ENCODE measurements around the gene TEC.
"Not testable (repeated sequence)": the region's sequence is repeated elsewhere in the genome, so short reads cannot be mapped to it uniquely, and the experiment has no call there.

TEC gene

DNA sequence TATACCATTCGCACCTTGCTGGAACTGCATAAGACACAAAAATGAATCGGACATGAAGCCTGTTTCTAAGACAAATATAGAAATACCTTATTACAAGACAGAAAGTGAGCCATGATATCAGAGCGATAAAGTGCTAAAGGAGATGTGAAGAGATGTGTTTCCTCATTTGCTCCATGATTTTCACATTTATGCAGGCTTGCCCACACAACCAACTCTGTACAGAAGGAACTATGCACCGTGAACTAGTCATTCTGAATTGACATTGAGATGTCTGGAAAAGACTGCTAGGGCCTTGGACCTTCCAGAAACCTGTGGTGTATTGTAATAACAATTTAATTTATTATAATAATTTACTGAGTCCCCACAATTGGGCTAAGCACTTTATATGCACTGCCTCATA, 97.0 kb downstream of the TEC start:
- no peaks in the 10 kb centered on the region for H3K9me3 ChIP-seq
- no peaks in the 10 kb centered on the region for H3K27me3 ChIP-seq (ENCODE audit: low read depth)
- no peak for DNase-seq (ENCODE audit: low spot score in 2 of 2)
- no peak overlapping the region for H3K4me3 ChIP-seq
- in situ Hi-C loops (cut with MboI; ENCODE audit: low sequenced_read_pairs): no loop called here
- no peaks in the 10 kb centered on the region for H3K4me1 ChIP-seq
- no peaks in the 10 kb centered on the region for H3K36me3 ChIP-seq (replicated peaks)

DNA sequence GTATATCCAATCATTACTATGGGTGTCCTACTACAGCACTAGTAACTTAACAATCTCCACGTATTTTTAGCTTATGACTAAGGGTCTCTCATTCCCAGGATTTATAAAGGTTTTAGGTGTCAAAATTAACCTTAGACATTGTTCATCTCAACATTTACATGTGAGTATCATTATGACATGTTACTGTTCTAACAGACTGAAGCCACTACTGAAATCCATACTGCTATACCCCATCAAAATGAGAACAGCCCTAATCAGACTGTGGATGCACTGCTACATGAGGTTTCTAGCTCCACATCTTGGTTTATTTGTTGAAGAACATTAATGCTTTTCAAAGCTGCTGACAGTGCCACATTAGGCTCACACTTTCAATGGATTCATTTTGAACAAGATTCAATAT, 100.0 kb downstream of the TEC start:
- no peaks in the 10 kb centered on the region for H3K27me3 ChIP-seq (ENCODE audit: low read depth)
- H3K4me3 ChIP-seq: no peak overlapping the region
- no peak for DNase-seq (ENCODE audit: low spot score in 2 of 2)
- no peaks in the 10 kb centered on the region for H3K4me1 ChIP-seq
- in situ Hi-C loops (cut with MboI; ENCODE audit: low sequenced_read_pairs): no loop called here
- H3K36me3 ChIP-seq (replicated peaks): no peaks in the 10 kb centered on the region
- H3K9me3 ChIP-seq: no peaks in the 10 kb centered on the region

DNA sequence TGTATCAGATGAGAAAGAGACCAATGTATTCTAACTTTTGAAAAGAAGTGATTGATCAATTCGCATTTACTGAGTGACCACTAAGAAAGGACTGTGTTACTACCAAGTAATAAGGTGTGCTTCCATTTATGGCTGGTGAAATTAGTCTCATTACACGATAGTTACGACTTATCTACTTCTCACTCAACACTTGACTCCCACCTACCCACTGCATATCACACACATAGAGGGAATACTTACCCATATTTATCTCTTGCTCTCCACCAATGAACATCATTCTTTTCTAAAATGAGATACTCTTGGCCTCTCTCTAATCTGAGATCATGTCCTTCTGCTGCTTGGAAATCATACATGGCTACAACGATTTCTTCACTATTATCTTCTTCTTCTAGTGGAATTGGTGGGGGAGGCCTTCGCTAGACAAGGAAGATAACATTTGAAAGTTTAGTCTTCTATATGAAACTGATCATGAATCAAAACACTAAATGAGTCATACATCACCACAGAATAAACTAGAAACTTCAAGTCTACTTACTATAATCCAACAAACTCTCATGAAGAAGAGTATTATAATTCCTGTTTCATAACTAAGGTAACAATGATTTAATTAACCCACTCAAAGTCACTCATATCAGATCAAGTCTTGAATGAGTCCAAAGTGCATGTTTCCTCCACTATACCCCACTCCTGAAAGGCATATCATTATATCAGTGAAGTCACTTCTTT, 101.9 kb downstream of the TEC start:
- DNase-seq (ENCODE audit: low spot score in 2 of 2): no peak
- in situ Hi-C loops (cut with MboI; ENCODE audit: low sequenced_read_pairs): no loop called here
- H3K36me3 ChIP-seq (replicated peaks): no peaks in the 10 kb centered on the region

DNA sequence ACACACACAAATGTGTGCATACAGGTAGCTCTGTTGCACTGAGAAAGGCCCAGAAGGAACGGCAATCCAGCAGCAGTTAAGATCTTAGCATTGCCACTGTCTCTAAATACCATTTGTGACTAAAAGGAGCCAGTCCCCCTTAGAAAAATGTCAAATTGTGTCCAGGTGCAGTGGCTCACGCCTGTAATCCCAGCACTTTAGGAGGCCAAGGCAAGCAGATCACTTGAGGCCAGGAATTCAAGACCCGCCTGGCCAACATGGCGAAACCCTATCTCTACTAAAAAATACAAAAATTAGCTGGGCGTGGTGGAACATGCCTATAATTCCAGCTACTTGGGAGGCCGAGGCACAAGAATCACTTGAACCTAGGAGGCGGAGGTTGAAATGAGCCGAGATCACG, 105.1 kb downstream of the TEC start:
- H3K36me3 ChIP-seq (replicated peaks); in situ Hi-C loops (cut with MboI; ENCODE audit: low sequenced_read_pairs); H3K4me3 ChIP-seq; H3K4me1 ChIP-seq; H3K9me3 ChIP-seq; DNase-seq (ENCODE audit: low spot score in 2 of 2); H3K27me3 ChIP-seq (ENCODE audit: low read depth): not testable (repeated sequence)

More for the DNA sequence above, 101.9 kb downstream of the TEC start:
- no peak overlapping the region for H3K4me3 ChIP-seq
- H3K9me3 ChIP-seq: no peaks in the 10 kb centered on the region
- H3K27me3 ChIP-seq (ENCODE audit: low read depth): no peaks in the 10 kb centered on the region
- no peaks in the 10 kb centered on the region for H3K4me1 ChIP-seq

DNA sequence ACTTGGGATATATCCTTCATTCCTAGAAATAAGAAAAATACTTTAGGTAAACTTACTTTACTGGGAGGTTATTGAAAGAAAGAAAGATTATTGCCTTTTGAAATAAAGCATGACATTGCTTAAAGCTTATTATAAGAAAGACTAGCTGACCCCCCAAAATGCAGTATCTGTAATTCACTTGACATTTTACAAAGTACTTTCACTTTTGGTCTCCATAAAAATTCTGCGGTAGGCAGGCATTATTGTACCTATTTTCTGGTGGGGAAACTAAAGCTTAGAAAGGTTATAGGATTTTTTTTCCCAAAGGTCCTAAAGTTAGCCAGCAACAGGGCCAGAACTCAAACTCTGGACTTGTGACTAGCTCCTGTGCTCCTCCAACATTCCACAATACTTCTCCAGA, 105.9 kb downstream of the TEC start:
- H3K4me1 ChIP-seq: peaks cover 7% of the 10 kb centered on the region
- no peaks in the 10 kb centered on the region for H3K9me3 ChIP-seq
- in situ Hi-C loops (cut with MboI; ENCODE audit: low sequenced_read_pairs): no loop called here
- DNase-seq (ENCODE audit: low spot score in 2 of 2): no peak
- H3K27me3 ChIP-seq (ENCODE audit: low read depth): no peaks in the 10 kb centered on the region
- H3K36me3 ChIP-seq (replicated peaks): no peaks in the 10 kb centered on the region
- no peak overlapping the region for H3K4me3 ChIP-seq

DNA sequence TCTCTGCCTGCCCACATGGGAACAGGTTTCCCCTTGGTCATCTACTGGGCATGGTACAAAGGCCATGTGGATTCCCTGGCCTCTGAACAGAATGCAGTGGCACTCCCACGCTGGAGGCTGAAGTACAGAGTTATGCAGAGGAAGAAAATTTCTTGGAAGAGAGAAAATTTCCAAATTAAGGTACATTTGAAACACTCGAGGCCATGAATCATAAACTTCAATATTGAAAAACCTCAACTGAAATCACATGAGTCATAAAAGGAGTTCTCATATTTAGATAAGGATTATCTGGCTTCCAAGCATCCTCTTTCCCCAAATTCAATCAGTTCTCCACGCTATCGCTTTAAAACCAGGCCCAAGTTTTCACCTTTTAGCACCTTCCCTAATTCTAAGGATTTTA, 107.5 kb downstream of the TEC start:
- Histone ChIP-seq H3K9me3 (no peaks in the 10 kb centered on the region), H3K27me3 (ENCODE audit: low read depth) (no peaks in the 10 kb centered on the region), H3K36me3 (replicated peaks) (no peaks in the 10 kb centered on the region), H3K4me1 (peaks cover 7% of the 10 kb centered on the region), H3K4me3 (no peak overlapping the region)
- in situ Hi-C loops (cut with MboI; ENCODE audit: low sequenced_read_pairs): no loop called here
- no peak for DNase-seq (ENCODE audit: low spot score in 2 of 2)

DNA sequence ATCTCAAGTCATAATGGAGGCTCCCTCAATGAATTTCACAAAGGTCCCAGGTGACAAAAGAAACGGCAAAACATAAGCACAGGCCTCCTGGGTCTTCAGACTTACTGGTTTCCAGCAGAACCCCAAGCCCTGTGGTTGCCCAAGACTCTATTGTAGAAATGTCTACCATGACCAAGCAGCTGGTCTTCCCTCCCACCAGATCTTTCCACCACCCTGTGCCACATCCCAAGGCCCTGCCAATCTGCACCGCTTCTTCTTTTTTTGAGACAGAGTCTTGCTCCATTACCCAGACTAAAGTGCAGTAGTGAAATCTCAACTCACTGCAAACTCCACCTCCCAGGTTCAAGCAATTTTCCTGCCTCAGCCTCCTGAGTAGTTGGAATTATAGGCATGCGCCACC, 112.4 kb downstream of the TEC start:
- H3K27me3 ChIP-seq (ENCODE audit: low read depth): no peaks in the 10 kb centered on the region
- in situ Hi-C loops (cut with MboI; ENCODE audit: low sequenced_read_pairs): no loop called here
- H3K4me3 ChIP-seq: no peak overlapping the region
- no peaks in the 10 kb centered on the region for H3K9me3 ChIP-seq
- DNase-seq (ENCODE audit: low spot score in 2 of 2): no peak
- peaks cover 7% of the 10 kb centered on the region for H3K4me1 ChIP-seq
- H3K36me3 ChIP-seq (replicated peaks): no peaks in the 10 kb centered on the region

DNA sequence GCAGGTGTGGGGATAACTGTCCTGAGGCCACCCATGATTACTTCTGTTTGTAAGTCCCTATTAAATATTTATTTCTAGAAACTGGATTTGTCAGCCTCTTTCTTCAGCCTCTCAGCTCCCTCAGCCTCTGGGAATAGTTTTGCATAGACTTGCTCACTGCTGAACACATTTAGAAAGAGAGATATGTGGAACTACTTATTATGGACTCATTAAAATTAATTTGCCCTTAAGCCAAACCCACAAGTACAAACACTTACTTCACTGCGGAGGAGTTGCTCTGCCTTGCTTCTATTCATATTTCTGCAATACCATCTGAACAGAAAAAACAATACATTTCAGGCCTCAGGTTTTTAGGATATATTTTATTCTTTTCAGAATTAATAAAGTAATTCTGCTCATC, 113.2 kb downstream of the TEC start:
- no peaks in the 10 kb centered on the region for H3K36me3 ChIP-seq (replicated peaks)
- no peaks in the 10 kb centered on the region for H3K9me3 ChIP-seq

DNA sequence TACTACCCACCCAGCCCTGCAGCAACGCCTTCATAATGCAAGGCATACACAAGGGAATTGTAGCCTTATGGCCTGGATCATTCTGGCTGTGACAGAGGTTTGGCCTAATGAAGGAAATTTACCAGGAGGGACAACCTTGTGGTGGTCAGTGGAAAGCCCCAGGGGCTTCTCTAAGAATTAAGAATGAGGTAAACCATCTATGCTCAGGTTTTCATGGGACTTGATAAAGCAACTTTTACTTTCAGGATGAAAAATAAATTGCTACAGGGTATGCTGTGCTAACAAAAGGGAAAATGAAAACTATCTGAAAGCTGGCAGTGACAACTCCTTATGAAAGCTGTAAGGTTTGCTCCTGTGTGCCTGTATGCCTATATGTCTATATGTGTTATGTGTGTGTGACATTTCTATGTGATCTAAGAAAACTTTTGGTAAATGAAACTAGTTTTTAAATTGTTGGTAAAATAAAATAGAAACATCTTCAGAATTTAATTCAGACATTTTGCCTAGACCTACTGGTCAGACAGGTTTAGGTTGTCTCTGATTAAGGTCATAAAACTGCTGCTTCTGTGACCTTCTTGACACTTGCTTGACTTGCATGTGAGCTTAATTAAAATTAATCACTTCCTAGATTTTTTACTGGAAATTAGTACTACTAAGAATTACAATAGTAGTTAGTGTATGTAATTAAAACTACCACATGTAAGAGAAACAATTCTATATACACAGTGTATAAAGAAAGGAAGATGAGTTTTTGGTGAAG, 115.7 kb downstream of the TEC start:
- H3K36me3 ChIP-seq (replicated peaks): no peaks in the 10 kb centered on the region

More for the DNA sequence above, 113.2 kb downstream of the TEC start:
- DNase-seq (ENCODE audit: low spot score in 2 of 2): no peak
- no peak overlapping the region for H3K4me3 ChIP-seq
- H3K27me3 ChIP-seq (ENCODE audit: low read depth): no peaks in the 10 kb centered on the region
- in situ Hi-C loops (cut with MboI; ENCODE audit: low sequenced_read_pairs): no loop called here
- peaks cover 7% of the 10 kb centered on the region for H3K4me1 ChIP-seq

DNA sequence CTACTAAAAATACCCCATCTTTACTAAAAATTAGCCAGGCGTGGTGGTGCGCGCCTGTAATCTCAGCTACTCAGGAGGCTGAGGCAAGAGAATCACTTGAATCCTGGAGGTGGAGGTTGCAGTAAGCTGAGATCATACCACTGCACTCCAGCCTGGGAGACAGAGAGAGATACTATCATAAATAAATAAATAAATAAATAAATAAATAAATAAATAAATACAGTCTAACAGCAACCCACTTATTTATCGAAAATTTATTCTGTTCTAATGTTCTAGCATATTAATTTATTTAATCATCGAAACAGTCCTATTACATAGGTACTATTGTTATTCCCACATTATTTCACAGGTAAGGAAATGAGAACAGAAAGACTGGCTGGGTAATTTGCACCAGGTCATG, 117.4 kb downstream of the TEC start:
- no peaks in the 10 kb centered on the region for H3K36me3 ChIP-seq (replicated peaks)
- no peaks in the 10 kb centered on the region for H3K27me3 ChIP-seq (ENCODE audit: low read depth)
- H3K4me1 ChIP-seq: peaks cover 9% of the 10 kb centered on the region
- in situ Hi-C loops (cut with MboI; ENCODE audit: low sequenced_read_pairs): no loop called here
- no peak for DNase-seq (ENCODE audit: low spot score in 2 of 2)
- H3K9me3 ChIP-seq: no peaks in the 10 kb centered on the region
- no peak overlapping the region for H3K4me3 ChIP-seq

More for the DNA sequence above, 115.7 kb downstream of the TEC start:
- Histone ChIP-seq H3K27me3 (ENCODE audit: low read depth) (no peaks in the 10 kb centered on the region), H3K4me3 (no peak overlapping the region), H3K4me1 (peaks cover 9% of the 10 kb centered on the region), H3K9me3 (no peaks in the 10 kb centered on the region)
- in situ Hi-C loops (cut with MboI; ENCODE audit: low sequenced_read_pairs): no loop called here
- DNase-seq (ENCODE audit: low spot score in 2 of 2): no peak

DNA sequence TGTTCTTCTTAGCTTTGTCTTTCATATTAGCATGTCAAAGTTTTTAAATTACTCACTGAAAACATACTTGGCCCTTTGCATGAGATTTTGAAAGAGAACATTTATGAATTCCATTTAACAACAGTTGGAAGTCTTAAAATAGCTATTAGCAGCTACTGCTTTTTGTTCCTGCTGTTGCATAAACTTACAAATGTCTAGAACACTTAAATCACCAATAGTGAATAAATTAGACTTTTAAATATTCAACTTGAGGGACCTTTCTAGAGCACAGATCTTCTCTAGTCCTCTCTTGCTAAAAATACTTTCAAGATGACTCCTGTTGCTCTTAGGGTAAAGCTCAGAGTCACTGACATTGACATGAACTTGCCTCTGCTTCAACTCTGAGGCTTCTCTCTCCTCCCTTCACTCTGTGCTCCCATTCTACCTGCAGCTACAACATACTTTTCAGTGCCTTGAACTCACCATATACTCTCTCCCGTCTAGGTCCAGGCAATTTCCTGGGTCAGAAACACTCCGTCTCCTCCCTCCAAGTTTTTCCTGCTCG, 119.7 kb downstream of the TEC start:
- Histone ChIP-seq H3K27me3 (ENCODE audit: low read depth) (no peaks in the 10 kb centered on the region), H3K36me3 (replicated peaks) (no peaks in the 10 kb centered on the region), H3K9me3 (no peaks in the 10 kb centered on the region), H3K4me1 (peaks cover 9% of the 10 kb centered on the region), H3K4me3 (no peak overlapping the region)
- in situ Hi-C loops (cut with MboI; ENCODE audit: low sequenced_read_pairs): loop anchor here (25.0 kb wide), 1 partner anchor 412 kb away; no protein-coding TSS in a partner anchor
- DNase-seq (ENCODE audit: low spot score in 2 of 2): peak in 1 of 2 experiments; percentile 25

DNA sequence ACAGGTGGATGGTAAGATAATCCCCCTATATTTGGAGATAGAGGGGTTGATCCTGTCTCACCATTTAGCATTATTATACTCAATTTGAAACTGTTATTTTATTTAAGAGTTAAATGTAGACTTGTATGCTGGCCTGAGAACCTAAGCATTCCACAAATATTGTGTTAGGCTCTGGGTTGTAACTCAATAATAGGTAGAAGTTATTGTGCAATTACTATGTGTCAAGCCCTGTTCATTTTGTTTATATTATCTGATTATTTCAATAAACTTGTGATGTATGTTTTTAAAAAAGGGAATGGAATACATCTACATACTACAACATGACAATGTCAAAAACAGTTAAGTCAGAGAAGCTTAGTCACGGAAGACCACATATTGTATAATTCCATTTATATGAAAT, 122.0 kb downstream of the TEC start:
- no peak overlapping the region for H3K4me3 ChIP-seq
- peaks cover 9% of the 10 kb centered on the region for H3K4me1 ChIP-seq
- in situ Hi-C loops (cut with MboI; ENCODE audit: low sequenced_read_pairs): loop anchor here (25.0 kb wide), 1 partner anchor 415 kb away; no protein-coding TSS in a partner anchor
- no peaks in the 10 kb centered on the region for H3K9me3 ChIP-seq
- H3K36me3 ChIP-seq (replicated peaks): no peaks in the 10 kb centered on the region
- no peaks in the 10 kb centered on the region for H3K27me3 ChIP-seq (ENCODE audit: low read depth)
- no peak for DNase-seq (ENCODE audit: low spot score in 2 of 2)

DNA sequence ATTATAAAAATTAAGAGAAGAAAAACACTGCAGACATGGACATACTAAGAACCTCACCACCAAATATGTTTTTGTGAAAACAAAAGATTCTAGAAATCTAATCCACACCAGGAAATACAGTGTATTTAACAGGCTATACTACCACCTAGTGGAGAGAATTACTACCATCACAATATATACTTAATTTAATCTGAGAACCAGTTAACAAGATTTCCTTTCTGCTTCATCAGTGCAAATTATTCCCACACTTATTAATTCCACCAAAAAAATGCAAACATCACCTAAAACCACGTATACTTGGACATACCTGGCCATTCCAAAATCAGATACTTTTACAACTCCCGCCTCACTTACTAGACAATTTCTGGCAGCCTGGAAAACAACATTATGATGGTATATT, 128.6 kb downstream of the TEC start:
- in situ Hi-C loops (cut with MboI; ENCODE audit: low sequenced_read_pairs): loop anchor here (25.0 kb wide), 1 partner anchor 421 kb away; no protein-coding TSS in a partner anchor
- H3K27me3 ChIP-seq (ENCODE audit: low read depth): no peaks in the 10 kb centered on the region
- H3K36me3 ChIP-seq (replicated peaks): no peaks in the 10 kb centered on the region
- peak in 1 of 2 experiments; percentile 68 for DNase-seq (ENCODE audit: low spot score in 2 of 2)
- no peaks in the 10 kb centered on the region for H3K9me3 ChIP-seq
- H3K4me1 ChIP-seq: no peaks in the 10 kb centered on the region
- no peak overlapping the region for H3K4me3 ChIP-seq

DNA sequence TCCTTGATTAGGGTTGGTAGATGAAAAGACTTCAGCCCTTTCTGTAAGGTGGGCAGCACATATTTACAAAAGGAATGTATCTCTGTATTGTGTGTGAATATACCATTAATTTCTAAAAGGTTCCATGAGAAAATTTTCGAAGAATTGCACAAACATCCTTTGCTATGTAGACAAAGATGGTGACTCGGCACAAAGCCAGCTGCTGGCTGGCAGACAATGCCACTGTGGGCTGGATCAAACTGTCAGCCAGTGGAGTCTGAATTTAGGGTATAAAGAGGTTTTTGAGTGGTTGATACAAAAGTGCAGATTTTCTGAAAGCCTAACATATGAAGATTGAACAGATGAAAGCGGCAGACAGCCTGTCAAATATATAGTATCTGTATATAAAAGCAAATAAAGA, 129.9 kb downstream of the TEC start:
- DNase-seq (ENCODE audit: low spot score in 2 of 2): no peak
- Histone ChIP-seq H3K27me3 (ENCODE audit: low read depth) (no peaks in the 10 kb centered on the region), H3K9me3 (no peaks in the 10 kb centered on the region), H3K4me1 (no peaks in the 10 kb centered on the region), H3K36me3 (replicated peaks) (no peaks in the 10 kb centered on the region), H3K4me3 (no peak overlapping the region)
- in situ Hi-C loops (cut with MboI; ENCODE audit: low sequenced_read_pairs): loop anchor here (25.0 kb wide), 1 partner anchor 423 kb away; no protein-coding TSS in a partner anchor
